Measurements from ENCODE around the gene LINC01488. TPM values are rescaled to one million over a fixed set of nuclear protein-coding genes. Genes with fewer than 3 reads are reported as not detected.

The LINC01488 gene
- total and polyA plus RNA-seq, 2 of the 13 experiments (the other 11 are each of a cell fraction or from before 2014, with no cell fraction given) = 0.26 to 0.58 TPM

DNA sequence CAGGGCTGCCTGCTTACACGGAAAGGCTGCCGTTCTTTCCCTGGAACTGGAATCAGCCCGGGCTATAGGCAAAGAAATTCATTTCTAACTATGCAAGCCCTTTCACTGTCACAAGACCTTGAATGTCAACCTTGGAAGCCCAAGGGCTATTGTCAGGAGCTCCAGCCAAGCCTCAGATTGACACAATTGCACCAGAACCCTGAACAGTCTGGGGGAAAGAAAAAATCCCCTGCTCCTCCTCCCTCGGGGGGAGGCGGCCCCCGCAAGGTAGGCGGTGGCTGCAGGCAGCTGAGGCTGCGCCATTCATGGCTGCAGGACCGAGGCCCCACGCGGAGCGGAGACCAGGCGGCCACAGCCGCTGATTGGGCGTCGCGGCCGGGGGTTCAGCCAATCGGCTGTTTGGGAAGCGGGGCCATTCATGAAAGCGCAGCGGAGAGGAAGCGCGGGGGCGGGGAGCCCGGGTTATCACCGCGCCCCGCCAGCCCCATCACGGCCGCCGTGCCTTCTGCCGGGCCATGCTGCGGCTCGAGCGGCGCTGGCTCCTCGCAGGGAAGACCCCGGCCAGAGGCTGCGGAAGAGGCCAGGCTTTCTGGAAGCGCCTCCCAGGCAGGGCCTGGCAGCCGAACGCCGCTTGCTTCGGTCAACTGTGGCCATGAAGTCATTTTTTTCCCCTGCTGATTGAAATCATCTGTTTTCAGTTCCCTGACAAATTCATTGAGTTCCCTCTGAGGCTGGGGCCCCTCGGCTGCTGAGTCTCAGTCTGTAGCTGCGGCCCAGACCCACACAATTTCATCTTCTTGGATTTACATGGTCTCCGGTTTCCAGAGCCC, 38.1 kb upstream of the LINC01488 start (continued):
- TF ChIP-seq, protein P1, sequence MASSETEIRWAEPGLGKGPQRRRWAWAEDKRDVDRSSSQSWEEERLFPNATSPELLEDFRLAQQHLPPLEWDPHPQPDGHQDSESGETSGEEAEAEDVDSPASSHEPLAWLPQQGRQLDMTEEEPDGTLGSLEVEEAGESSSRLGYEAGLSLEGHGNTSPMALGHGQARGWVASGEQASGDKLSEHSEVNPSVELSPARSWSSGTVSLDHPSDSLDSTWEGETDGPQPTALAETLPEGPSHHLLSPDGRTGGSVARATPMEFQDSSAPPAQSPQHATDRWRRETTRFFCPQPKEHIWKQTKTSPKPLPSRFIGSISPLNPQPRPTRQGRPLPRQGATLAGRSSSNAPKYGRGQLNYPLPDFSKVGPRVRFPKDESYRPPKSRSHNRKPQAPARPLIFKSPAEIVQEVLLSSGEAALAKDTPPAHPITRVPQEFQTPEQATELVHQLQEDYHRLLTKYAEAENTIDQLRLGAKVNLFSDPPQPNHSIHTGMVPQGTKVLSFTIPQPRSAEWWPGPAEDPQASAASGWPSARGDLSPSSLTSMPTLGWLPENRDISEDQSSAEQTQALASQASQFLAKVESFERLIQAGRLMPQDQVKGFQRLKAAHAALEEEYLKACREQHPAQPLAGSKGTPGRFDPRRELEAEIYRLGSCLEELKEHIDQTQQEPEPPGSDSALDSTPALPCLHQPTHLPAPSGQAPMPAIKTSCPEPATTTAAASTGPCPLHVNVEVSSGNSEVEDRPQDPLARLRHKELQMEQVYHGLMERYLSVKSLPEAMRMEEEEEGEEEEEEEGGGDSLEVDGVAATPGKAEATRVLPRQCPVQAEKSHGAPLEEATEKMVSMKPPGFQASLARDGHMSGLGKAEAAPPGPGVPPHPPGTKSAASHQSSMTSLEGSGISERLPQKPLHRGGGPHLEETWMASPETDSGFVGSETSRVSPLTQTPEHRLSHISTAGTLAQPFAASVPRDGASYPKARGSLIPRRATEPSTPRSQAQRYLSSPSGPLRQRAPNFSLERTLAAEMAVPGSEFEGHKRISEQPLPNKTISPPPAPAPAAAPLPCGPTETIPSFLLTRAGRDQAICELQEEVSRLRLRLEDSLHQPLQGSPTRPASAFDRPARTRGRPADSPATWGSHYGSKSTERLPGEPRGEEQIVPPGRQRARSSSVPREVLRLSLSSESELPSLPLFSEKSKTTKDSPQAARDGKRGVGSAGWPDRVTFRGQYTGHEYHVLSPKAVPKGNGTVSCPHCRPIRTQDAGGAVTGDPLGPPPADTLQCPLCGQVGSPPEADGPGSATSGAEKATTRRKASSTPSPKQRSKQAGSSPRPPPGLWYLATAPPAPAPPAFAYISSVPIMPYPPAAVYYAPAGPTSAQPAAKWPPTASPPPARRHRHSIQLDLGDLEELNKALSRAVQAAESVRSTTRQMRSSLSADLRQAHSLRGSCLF (CRISPR knock-in tag; IDR thresholded peaks at IDR 0.05; ENCODE audit: borderline replicate concordance) = no peak
- TF ChIP-seq ZNF83 (CRISPR knock-in tag; IDR thresholded peaks at IDR 0.05; ENCODE audit: borderline replicate concordance) = no peak
- TF ChIP-seq CEBPG (CRISPR knock-in tag; IDR thresholded peaks at IDR 0.05) = no peak
- TF ChIP-seq HNRNPL (IDR thresholded peaks at IDR 0.05; ENCODE audit: low read depth, low read length) = no peak
- no peak for TF ChIP-seq ZNF136 (CRISPR knock-in tag; IDR thresholded peaks at IDR 0.05; ENCODE audit: low read depth)
- no peak for TF ChIP-seq ZC3H4 (CRISPR knock-in tag; IDR thresholded peaks at IDR 0.05; ENCODE audit: borderline replicate concordance)
- TF ChIP-seq, protein P2, sequence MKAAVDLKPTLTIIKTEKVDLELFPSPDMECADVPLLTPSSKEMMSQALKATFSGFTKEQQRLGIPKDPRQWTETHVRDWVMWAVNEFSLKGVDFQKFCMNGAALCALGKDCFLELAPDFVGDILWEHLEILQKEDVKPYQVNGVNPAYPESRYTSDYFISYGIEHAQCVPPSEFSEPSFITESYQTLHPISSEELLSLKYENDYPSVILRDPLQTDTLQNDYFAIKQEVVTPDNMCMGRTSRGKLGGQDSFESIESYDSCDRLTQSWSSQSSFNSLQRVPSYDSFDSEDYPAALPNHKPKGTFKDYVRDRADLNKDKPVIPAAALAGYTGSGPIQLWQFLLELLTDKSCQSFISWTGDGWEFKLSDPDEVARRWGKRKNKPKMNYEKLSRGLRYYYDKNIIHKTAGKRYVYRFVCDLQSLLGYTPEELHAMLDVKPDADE (CRISPR knock-in tag; IDR thresholded peaks at IDR 0.05) = no peak
- TF ChIP-seq, protein P3, sequence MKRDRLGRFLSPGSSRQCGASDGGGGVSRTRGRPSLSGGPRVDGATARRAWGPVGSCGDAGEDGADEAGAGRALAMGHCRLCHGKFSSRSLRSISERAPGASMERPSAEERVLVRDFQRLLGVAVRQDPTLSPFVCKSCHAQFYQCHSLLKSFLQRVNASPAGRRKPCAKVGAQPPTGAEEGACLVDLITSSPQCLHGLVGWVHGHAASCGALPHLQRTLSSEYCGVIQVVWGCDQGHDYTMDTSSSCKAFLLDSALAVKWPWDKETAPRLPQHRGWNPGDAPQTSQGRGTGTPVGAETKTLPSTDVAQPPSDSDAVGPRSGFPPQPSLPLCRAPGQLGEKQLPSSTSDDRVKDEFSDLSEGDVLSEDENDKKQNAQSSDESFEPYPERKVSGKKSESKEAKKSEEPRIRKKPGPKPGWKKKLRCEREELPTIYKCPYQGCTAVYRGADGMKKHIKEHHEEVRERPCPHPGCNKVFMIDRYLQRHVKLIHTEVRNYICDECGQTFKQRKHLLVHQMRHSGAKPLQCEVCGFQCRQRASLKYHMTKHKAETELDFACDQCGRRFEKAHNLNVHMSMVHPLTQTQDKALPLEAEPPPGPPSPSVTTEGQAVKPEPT (CRISPR knock-in tag; IDR thresholded peaks at IDR 0.05; ENCODE audit: low read depth) = no peak
- TF ChIP-seq ZNF367 (CRISPR knock-in tag; IDR thresholded peaks at IDR 0.05; ENCODE audit: borderline replicate concordance) = no peak
